ENCODE measurements around the gene ZSCAN32. TPM values are rescaled to one million over a fixed set of nuclear protein-coding genes. Genes with fewer than 3 reads are reported as not detected.

Gene ZSCAN32
- total RNA-seq, 1 donor from 2014 or later, result 19.6 TPM

DNA sequence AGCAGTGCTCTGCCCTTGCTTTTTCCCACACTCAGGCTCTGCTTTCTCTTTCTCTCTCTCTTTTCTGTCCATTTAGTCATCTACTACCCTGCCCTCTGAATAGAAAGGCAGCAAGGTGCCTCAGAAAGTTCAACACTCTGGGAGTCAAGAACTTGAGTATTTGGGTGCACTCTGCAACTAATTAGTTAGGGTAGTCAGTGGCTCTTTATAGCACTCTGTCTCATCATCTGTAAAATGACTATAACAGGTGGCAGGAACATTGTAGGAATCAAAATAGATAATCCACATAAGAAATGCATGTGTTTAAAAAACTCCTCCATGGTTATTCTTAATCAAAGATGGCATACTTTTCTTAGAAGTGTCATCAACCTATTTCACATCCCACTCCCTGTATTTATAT, 37.9 kb downstream of the ZSCAN32 start:
- no peak for TF ChIP-seq CTCF (IDR thresholded peaks at IDR 0.05)
- TF ChIP-seq POLR2A (IDR thresholded peaks at IDR 0.05), result no peak
- no peak for TF ChIP-seq POLR2AphosphoS5 (IDR thresholded peaks at IDR 0.05; ENCODE audit: insufficient read depth in 1 of 2, low read depth in 1 of 2)
- Histone ChIP-seq H3K4me1 (no peaks in the 10 kb centered on the region), H3K36me3 (no peaks in the 10 kb centered on the region), H3K9me3 (no peaks in the 10 kb centered on the region), H3K27ac (no peak overlapping the region), H3K27me3 (no peaks in the 10 kb centered on the region), H3K4me3 (no peak overlapping the region)
- intact Hi-C loops (cut with DNase I), result no loop called here
- no peak for DNase-seq (ENCODE audit: extremely low spot score in 2 of 2)

- Histone ChIP-seq H3K4me3 (no peak overlapping the region), H3K4me1 (no peaks in the 10 kb centered on the region), H3K27me3 (no peaks in the 10 kb centered on the region), H3K27ac (no peak overlapping the region), H3K9me3 (no peaks in the 10 kb centered on the region), H3K36me3 (no peaks in the 10 kb centered on the region)
- intact Hi-C loops (cut with DNase I), result no loop called here
- TF ChIP-seq POLR2A (IDR thresholded peaks at IDR 0.05), result no peak
- TF ChIP-seq POLR2AphosphoS5 (IDR thresholded peaks at IDR 0.05; ENCODE audit: insufficient read depth in 1 of 2, low read depth in 1 of 2), result no peak
- TF ChIP-seq CTCF (IDR thresholded peaks at IDR 0.05), result no peak
- no peak for DNase-seq (ENCODE audit: extremely low spot score in 2 of 2)
Observed at GRCh38 chr16:3358871-3359270, 41.9 kb downstream of the ZSCAN32 start.

DNA sequence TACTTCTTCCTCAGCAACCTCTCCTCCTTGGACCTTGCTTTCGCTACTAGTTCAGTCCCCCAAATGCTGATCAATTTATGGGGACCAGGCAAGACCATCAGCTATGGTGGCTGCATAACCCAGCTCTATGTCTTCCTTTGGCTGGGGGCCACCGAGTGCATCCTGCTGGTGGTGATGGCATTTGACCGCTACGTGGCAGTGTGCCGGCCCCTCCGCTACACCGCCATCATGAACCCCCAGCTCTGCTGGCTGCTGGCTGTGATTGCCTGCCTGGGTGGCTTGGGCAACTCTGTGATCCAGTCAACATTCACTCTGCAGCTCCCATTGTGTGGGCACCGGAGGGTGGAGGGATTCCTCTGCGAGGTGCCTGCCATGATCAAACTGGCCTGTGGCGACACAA, 44.7 kb downstream of the ZSCAN32 start:
- DNase-seq (ENCODE audit: extremely low spot score in 2 of 2), result no peak
- TF ChIP-seq POLR2AphosphoS5 (IDR thresholded peaks at IDR 0.05; ENCODE audit: insufficient read depth in 1 of 2, low read depth in 1 of 2) (no peak), POLR2A (IDR thresholded peaks at IDR 0.05) (no peak), CTCF (IDR thresholded peaks at IDR 0.05) (no peak)
- intact Hi-C loops (cut with DNase I), result no loop called here

DNA sequence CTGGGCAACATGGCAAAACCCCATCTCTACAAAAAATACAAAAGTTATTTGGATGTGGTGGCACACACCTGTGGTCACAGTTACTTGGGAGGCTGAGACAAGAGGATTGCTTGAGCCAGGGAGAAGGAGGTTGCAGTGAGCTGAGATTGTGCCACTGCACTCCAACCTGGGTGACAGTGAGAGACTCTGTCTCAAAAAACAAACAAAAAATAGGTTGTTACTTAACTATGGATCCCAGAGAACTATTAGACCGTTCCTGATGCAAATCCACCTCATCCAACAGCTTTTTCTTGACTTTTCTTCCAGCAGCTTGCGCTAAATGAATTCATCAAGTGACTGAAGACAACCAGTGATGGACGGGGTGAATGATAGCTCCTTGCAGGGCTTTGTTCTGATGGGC, 45.2 kb downstream of the ZSCAN32 start, which contains the start of gene OR2C1:
Gene OR2C1 (plus strand): TSS at position 301 of the 400 bp plus-strand sequence. CDS start 52 bp downstream, at position 353.
- intact Hi-C loops (cut with DNase I), result no loop called here
- DNase-seq (ENCODE audit: extremely low spot score in 2 of 2), result no peak
- no peak for TF ChIP-seq CTCF (IDR thresholded peaks at IDR 0.05)
- no peak for TF ChIP-seq POLR2A (IDR thresholded peaks at IDR 0.05)
- TF ChIP-seq POLR2AphosphoS5 (IDR thresholded peaks at IDR 0.05; ENCODE audit: insufficient read depth in 1 of 2, low read depth in 1 of 2), result no peak
- Histone ChIP-seq H3K27me3 (no peaks in the 10 kb centered on the region), H3K27ac (no peak within 1 kb of the TSS), H3K9me3 (no peaks in the 10 kb centered on the region), H3K36me3 (no peaks in the 10 kb centered on the region), H3K4me3 (no peak within 1 kb of the TSS), H3K4me1 (no peaks in the 10 kb centered on the region)

More for the DNA sequence above, 44.7 kb downstream of the ZSCAN32 start:
- no peak overlapping the region for H3K4me3 ChIP-seq
- H3K27ac ChIP-seq, result no peak overlapping the region
- H3K4me1 ChIP-seq, result no peaks in the 10 kb centered on the region
- no peaks in the 10 kb centered on the region for H3K27me3 ChIP-seq
- H3K9me3 ChIP-seq, result no peaks in the 10 kb centered on the region
- H3K36me3 ChIP-seq, result no peaks in the 10 kb centered on the region

- DNase-seq (ENCODE audit: extremely low spot score in 2 of 2), result no peak
- intact Hi-C loops (cut with DNase I), result no loop called here
Observed at GRCh38 chr16:3349175-3349574, 51.6 kb downstream of the ZSCAN32 start.

More at GRCh38 chr16:3349175-3349574, 51.6 kb downstream of the ZSCAN32 start:
- no peak overlapping the region for H3K27ac ChIP-seq
- no peaks in the 10 kb centered on the region for H3K27me3 ChIP-seq
- no peaks in the 10 kb centered on the region for H3K4me1 ChIP-seq
- no peaks in the 10 kb centered on the region for H3K36me3 ChIP-seq
- H3K9me3 ChIP-seq, result no peaks in the 10 kb centered on the region
- TF ChIP-seq POLR2A (IDR thresholded peaks at IDR 0.05) (no peak), CTCF (IDR thresholded peaks at IDR 0.05) (no peak), POLR2AphosphoS5 (IDR thresholded peaks at IDR 0.05; ENCODE audit: insufficient read depth in 1 of 2, low read depth in 1 of 2) (no peak)
- H3K4me3 ChIP-seq, result no peak overlapping the region

Data from vagina (tissue), 2 donors.